ENCODE data around the gene OR10K1. TPM values are rescaled to one million over a fixed set of nuclear protein-coding genes. Genes with fewer than 3 reads are reported as not detected.
"Not testable (repeated sequence)": the region's sequence is repeated elsewhere in the genome, so short reads cannot be mapped to it uniquely, and the experiment has no call there.

OR10K1 gene, protein sequence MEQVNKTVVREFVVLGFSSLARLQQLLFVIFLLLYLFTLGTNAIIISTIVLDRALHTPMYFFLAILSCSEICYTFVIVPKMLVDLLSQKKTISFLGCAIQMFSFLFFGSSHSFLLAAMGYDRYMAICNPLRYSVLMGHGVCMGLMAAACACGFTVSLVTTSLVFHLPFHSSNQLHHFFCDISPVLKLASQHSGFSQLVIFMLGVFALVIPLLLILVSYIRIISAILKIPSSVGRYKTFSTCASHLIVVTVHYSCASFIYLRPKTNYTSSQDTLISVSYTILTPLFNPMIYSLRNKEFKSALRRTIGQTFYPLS
- polyA plus RNA-seq (ENCODE audit: insufficient read length in 3 of 3), result under 1 TPM in 1 of 3 donors, not detected in 2; 0.05 TPM
- long read RNA-seq, donor 1, result 0 reads
- long read RNA-seq, donor 2, partial matches to known transcripts, result 0 of 1 reads
- long read RNA-seq, donor 2, other reads (novel, unspliced or antisense), result 0 of 1 reads
- long read RNA-seq, donor 3, result 0 reads
- long read RNA-seq, donor 4, result 0 reads
- long read RNA-seq, donor 5, result 0 reads
- long read RNA-seq, donor 6, result 0 reads
- long read RNA-seq, donor 7, result 0 reads
- long read RNA-seq, donor 8, result 0 reads
- long read RNA-seq, donor 9, result 0 reads
- long read RNA-seq, donor 10, result 0 reads
- long read RNA-seq, donor 11, result 0 reads
- long read RNA-seq, donor 12, result 0 reads
- long read RNA-seq, donor 13, result 0 reads
- long read RNA-seq, donor 14, result 0 reads
- long read RNA-seq, donor 15, result 0 reads
- long read RNA-seq, donor 16, result 0 reads

DNA sequence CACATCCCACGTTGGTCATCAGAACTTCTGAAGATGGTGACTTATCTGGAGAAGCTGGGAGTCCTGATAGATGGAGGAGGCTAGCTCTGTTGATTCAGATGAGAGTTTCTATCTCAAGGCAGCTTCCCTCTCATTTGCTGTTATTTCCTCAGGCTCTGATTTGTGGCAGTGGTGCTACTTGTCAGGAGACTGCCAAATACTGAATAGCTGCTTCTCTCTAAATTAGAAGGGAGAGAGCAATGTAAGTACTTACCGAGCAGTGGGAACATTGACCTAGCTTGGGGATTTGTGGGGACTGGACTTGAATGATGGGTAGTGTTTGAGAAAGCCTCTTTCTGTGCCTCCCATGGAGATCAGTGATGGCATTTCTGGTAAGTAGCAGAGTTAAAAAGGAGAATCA, at the start of gene OR10K1:
Gene OR10K1 (plus strand): TSS at position 301 of the 400 bp plus-strand sequence. CDS start 3,728 bp downstream, outside the sequence.
- DNase-seq (ENCODE audit: extremely low read depth in 1 of 11, low read depth in 9 of 11, low spot score in 4 of 11), result no peak

- DNase-seq (ENCODE audit: extremely low read depth in 1 of 11, low read depth in 9 of 11, low spot score in 4 of 11), result no peak
These were observed 46.8 kb upstream of the OR10K1 start for GRCh38 chr1:158414651-158415345.

- no peak for DNase-seq (ENCODE audit: extremely low read depth in 1 of 11, low read depth in 9 of 11, low spot score in 4 of 11)
These were observed 44.0 kb upstream of the OR10K1 start for GRCh38 chr1:158417586-158417985.

DNA sequence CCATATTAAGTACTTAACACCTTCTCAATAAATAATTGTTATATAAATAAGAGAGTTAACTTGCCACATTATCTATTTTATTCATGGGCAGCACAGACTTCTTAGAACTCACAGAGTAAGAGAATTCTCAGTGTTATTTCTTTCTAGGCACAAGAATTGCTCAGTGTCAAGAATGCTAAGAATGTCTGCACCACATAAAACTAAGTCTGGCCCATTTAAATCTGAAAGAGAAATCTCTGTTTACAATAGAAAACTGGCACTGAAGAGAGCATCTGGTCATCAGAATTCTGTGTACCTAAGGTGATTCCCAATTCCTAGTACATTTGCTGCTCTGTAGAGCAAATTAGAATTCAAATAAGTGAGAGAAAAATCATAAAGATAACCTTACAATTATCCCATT, 39.4 kb upstream of the OR10K1 start:
- DNase-seq (ENCODE audit: extremely low read depth in 1 of 11, low read depth in 9 of 11, low spot score in 4 of 11), result no peak

- no peak for DNase-seq (ENCODE audit: extremely low read depth in 1 of 11, low read depth in 9 of 11, low spot score in 4 of 11)
These were observed 36.6 kb upstream of the OR10K1 start for GRCh38 chr1:158425027-158425426.

GRCh38 chr1:158426137-158426536, 35.5 kb upstream of the OR10K1 start, which contains the start of gene OR10K2:
OR10K2 (minus strand) TSS chr1:158426237; CDS start chr1:158420866, 5,371 bp downstream.
- no peak for DNase-seq (ENCODE audit: extremely low read depth in 1 of 11, low read depth in 9 of 11, low spot score in 4 of 11)

DNA sequence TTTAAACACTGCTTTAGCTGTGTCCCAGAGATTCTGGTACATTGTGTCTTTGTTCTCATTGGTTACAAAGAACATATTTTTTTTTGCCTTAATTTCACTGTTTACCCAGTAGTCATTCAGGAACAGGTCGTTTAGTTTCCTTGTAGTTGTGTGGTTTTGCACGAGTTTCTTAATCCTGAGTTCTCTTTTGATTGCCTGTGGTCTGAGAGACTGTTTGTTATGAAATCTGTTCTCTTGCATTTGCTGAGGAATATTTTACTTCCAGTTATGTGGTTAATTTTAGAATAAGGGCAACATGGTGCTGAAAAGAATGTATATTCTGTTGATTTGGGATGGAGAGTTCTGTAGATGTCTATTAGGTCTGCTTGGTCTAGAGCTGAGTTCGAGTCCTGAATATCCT, 31.5 kb upstream of the OR10K1 start:
- not testable (repeated sequence) for DNase-seq (ENCODE audit: extremely low read depth in 1 of 11, low read depth in 9 of 11, low spot score in 4 of 11)

GRCh38 chr1:158434741-158435140, 26.9 kb upstream of the OR10K1 start:
- no peak for DNase-seq (ENCODE audit: extremely low read depth in 1 of 11, low read depth in 9 of 11, low spot score in 4 of 11)

DNA sequence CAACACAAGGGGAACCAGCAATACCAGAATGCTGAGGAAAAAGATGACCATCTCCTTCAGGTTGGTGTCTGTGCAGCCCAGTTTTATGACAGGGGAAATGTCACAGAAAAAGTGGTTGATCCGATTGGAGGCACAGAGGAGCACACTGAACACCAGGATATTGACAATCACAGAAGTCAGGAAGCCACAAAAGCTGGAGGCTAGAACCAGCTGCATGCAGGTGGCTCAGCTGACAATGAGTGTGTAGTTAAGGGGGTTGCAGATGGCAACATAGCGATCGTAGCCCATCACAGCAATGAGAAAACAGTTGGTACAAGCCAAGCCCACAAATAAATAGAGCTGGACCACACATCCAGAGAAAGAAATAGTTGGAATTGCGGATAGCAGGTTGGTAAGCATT, 16.3 kb upstream of the OR10K1 start:
- DNase-seq (ENCODE audit: extremely low read depth in 1 of 11, low read depth in 9 of 11, low spot score in 4 of 11), result no peak

DNA sequence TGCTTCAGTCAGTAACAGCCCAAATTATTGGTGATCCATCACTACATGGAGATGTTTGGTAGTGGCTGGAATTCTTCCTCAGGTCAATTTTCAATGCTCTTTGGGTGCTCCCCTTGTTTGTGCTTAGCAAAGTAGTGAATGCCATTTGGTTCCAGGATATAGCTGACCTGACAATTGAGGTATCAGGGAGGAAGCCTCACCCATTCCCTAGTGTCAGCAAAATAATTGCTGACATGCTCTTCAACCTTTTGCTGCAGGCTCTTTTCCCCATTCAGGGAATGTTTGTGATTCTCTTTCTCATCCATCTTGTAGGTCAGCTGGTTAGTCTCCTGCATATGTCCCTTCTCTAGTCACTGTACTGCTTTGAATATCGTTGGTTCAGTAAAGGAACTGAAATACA, 7.1 kb upstream of the OR10K1 start:
- DNase-seq (ENCODE audit: extremely low read depth in 1 of 11, low read depth in 9 of 11, low spot score in 4 of 11), result no peak

- no peak for DNase-seq (ENCODE audit: extremely low read depth in 1 of 11, low read depth in 9 of 11, low spot score in 4 of 11)
These were observed 4.4 kb upstream of the OR10K1 start for GRCh38 chr1:158457246-158457645.

GRCh38 chr1:158458263-158458662, 3.4 kb upstream of the OR10K1 start:
- no peak for DNase-seq (ENCODE audit: extremely low read depth in 1 of 11, low read depth in 9 of 11, low spot score in 4 of 11)

DNA sequence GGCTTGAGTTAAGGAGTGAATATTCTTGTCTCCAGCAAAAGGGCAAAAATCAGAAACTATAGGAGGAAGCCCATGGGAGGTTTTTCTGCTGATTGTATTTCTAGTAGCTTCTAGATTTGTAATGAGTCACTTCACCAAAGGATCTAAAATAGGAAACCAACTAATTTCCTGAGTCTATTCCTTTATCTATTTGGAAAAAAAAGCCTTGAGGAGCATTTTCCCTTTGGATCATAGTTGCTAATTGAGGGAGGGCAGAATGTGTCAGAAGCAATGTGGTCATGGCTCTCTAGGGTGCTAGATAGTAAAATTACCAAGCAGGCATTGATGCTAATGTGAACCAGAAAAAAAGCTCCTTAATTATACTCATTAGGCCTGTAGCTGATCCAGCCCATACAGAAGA, 10.3 kb downstream of the OR10K1 start, which contains the start of gene OR10R2:
Gene OR10R2 (plus strand): TSS at position 301 of the 400 bp plus-strand sequence. CDS start 106 bp downstream, outside the sequence.
- no peak for DNase-seq (ENCODE audit: extremely low read depth in 1 of 11, low read depth in 9 of 11, low spot score in 4 of 11)

- DNase-seq (ENCODE audit: extremely low read depth in 1 of 11, low read depth in 9 of 11, low spot score in 4 of 11), result no peak
These were observed 23.8 kb downstream of the OR10K1 start for GRCh38 chr1:158485455-158485854.

- DNase-seq (ENCODE audit: extremely low read depth in 1 of 11, low read depth in 9 of 11, low spot score in 4 of 11), result no peak
These were observed 29.7 kb downstream of the OR10K1 start for GRCh38 chr1:158491316-158491715.

DNA sequence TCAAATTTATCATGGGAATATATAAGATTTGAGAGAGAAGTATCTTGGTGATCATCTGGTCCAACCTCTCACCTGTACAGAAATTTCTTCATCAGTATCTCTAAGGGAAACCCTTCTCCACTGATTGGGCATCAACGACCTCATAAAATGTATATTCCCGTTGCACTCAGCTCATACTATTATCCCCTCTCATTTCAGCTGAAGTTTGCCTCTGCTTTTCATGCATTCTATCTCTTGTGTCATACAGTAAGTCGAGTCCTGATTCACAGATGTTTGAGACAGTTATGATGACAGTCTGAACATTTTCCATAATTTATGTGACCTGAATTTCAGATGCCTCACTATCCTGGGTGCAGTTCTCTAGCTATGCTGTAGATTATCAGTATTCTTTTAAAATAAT, 31.4 kb downstream of the OR10K1 start:
- DNase-seq (ENCODE audit: extremely low read depth in 1 of 11, low read depth in 9 of 11, low spot score in 4 of 11), result no peak

DNA sequence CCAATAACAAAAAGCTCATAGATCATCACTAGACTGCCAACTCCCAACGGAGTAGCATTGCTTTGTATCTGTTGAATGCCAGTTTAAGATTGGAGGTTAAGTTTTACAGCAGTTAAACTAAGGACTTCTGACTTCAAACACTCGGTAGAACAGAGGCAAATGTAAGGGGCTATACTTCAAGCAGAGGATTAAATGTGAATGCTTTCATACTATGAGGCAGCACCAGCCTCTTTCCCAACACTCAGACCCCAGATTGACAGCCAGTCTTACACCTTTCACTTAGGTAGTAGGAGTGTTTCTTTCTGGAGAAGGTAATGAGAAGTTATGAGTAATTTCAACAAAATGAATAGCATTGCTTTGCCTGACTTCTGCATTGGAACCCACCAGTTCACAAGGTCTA, 33.2 kb downstream of the OR10K1 start:
- DNase-seq (ENCODE audit: extremely low read depth in 1 of 11, low read depth in 9 of 11, low spot score in 4 of 11), result no peak

DNA sequence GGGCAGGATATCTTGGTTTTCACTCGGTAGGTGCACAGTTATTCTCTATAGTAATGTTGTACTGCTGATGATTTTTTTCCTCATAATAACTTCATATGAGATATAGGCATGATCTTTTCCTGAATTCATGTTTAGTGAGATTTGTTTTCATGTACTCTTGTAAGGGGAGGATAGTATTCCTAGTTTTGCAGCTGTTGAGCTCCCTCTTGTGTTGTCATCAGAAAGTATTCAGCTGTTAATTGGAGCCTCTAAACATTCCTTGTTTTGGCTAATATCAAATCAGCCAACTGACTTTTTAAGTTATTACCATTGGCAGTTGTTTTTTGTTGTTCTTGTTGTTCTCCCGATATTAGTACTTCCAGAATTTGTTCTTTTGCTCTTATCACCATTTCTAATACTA, 34.7 kb downstream of the OR10K1 start:
- peak in 2 of 11 donors; percentile 4 to 8 for DNase-seq (ENCODE audit: extremely low read depth in 1 of 11, low read depth in 9 of 11, low spot score in 4 of 11)

GRCh38 chr1:158506369-158506987, 44.8 kb downstream of the OR10K1 start:
- DNase-seq (ENCODE audit: extremely low read depth in 1 of 11, low read depth in 9 of 11, low spot score in 4 of 11), result no peak
